HS-5 (cell line): ENCODE data around the gene USP24.
"Not testable (repeated sequence)": the region's sequence is repeated elsewhere in the genome, so short reads cannot be mapped to it uniquely, and the experiment has no call there.

ENCODE experiments used
- DNase-seq: peaks from one replicate; pipeline ENCODE4 v3.0.0-alpha.2; 2012; ENCODE audit warnings: low read depth

The USP24 gene

GRCh38 chr1:55229726-55230125 lies 14.6 kb upstream of the USP24 start:
- not testable (repeated sequence) for DNase-seq

- DNase-seq, result no peak
Measured at GRCh38 chr1:55225228-55225627, 10.1 kb upstream of the USP24 start.

- DNase-seq, result no peak
Measured at GRCh38 chr1:55224729-55225128, 9.6 kb upstream of the USP24 start.

GRCh38 chr1:55222152-55222551 lies 7.0 kb upstream of the USP24 start:
- no peak for DNase-seq

- no peak for DNase-seq
Measured at GRCh38 chr1:55217226-55217986, 2.2 kb upstream of the USP24 start.

- DNase-seq, result no peak
Measured at GRCh38 chr1:55216096-55216495, 932 bp upstream of the USP24 start.

GRCh38 chr1:55214934-55215193 lies 300 bp downstream of the USP24 start:
- DNase-seq, result no peak

GRCh38 chr1:55214212-55214933 lies 791 bp downstream of the USP24 start:
- DNase-seq, result no peak

- no peak for DNase-seq
Measured at GRCh38 chr1:55213885-55214211, 1.3 kb downstream of the USP24 start.

- DNase-seq, result no peak
Measured at GRCh38 chr1:55213151-55213884, 1.8 kb downstream of the USP24 start.

GRCh38 chr1:55212349-55213150 lies 2.6 kb downstream of the USP24 start:
- no peak for DNase-seq

- no peak for DNase-seq
Measured at GRCh38 chr1:55211863-55212262, 3.3 kb downstream of the USP24 start.

- DNase-seq, result no peak
Measured at GRCh38 chr1:55210990-55211801, 4.0 kb downstream of the USP24 start.

- no peak for DNase-seq
Measured at GRCh38 chr1:55209247-55209646, 5.9 kb downstream of the USP24 start.

- DNase-seq, result no peak
Measured at GRCh38 chr1:55206210-55206609, 9.0 kb downstream of the USP24 start.

GRCh38 chr1:55204997-55205396 lies 10.2 kb downstream of the USP24 start:
- no peak for DNase-seq

GRCh38 chr1:55203064-55203463 lies 12.1 kb downstream of the USP24 start:
- no peak for DNase-seq

GRCh38 chr1:55200667-55201066 lies 14.5 kb downstream of the USP24 start:
- no peak for DNase-seq

GRCh38 chr1:55199735-55200134 lies 15.4 kb downstream of the USP24 start:
- DNase-seq, result not testable (repeated sequence)

- DNase-seq, result no peak
Measured at GRCh38 chr1:55198044-55198443, 17.1 kb downstream of the USP24 start.

GRCh38 chr1:55197099-55197498 lies 18.1 kb downstream of the USP24 start:
- no peak for DNase-seq
